Measurements from ENCODE around the gene TMEM208. TPM values are rescaled to one million over a fixed set of nuclear protein-coding genes. Genes with fewer than 3 reads are reported as not detected.

TMEM208 gene
- total and polyA plus RNA-seq, 2 of the 8 experiments (the other 6 are each of a cell fraction or from before 2014, with no cell fraction given) = 37.7 to 100.0 TPM

GRCh38 chr16:67238806-67239470 lies 12.0 kb downstream of the TMEM208 start:
- Histone ChIP-seq H4K5ac (ENCODE audit: insufficient read length, low read depth, low read length) (no peak overlapping the region), H3K9me3 (ENCODE audit: insufficient read depth in 2 of 2, low read depth in 1 of 2, low read length in 1 of 2) (no peaks in the 10 kb centered on the region), H2BK12ac (ENCODE audit: low read depth, low read length) (no peak overlapping the region), H2BK5ac (ENCODE audit: low read depth, low read length) (no peak overlapping the region), H3K79me1 (ENCODE audit: low read depth, low read length) (peaks cover 19% of the 10 kb centered on the region), H3K9ac (replicated peaks in 1 of 4; ENCODE audit: extremely low read depth in 1 of 4, low read depth in 3 of 4, low read length in 3 of 4) (no peak overlapping the region), H3K27ac (ENCODE audit: low read depth, low read length) (no peak overlapping the region), H3K18ac (ENCODE audit: extremely low read depth, low read length) (no peak overlapping the region), H3K36me3 (ENCODE audit: control insufficient read depth in 2 of 4, insufficient read depth in 4 of 4, low read length in 3 of 4) (peaks cover 5 to 16% (median 9%) of the 10 kb centered on the region in 4 experiments; a peak in 5 of 8 replicates), H4K91ac (replicated peaks; ENCODE audit: insufficient read length, low read length) (no peak overlapping the region), H3K56ac (replicated peaks; ENCODE audit: insufficient read length, low read depth, low read length) (no peak overlapping the region), H3K27me3 (replicated peaks in 1 of 4; ENCODE audit: control insufficient read depth in 3 of 4, extremely low read depth in 1 of 4, insufficient read depth in 3 of 4, low read length in 3 of 4) (no peaks in the 10 kb centered on the region), H3K23ac (ENCODE audit: insufficient read length) (no peak overlapping the region), H2BK20ac (ENCODE audit: low read length) (no peak overlapping the region), H3K4me3 (ENCODE audit: extremely low read depth in 1 of 4, insufficient read depth in 2 of 4, low read depth in 3 of 4, low read length in 4 of 4) (no peak overlapping the region), H3K23me2 (ENCODE audit: low read depth, low read length) (no peaks in the 10 kb centered on the region), H2BK15ac (ENCODE audit: low read length) (no peak overlapping the region), H3K4me1 (replicated peaks in 1 of 4; ENCODE audit: control insufficient read depth in 3 of 4, insufficient read depth in 4 of 4, low read length in 3 of 4) (peaks cover 3 to 8% (median 7%) of the 10 kb centered on the region in 4 experiments; a peak in 6 of 7 replicates), H4K20me1 (replicated peaks in 1 of 2; ENCODE audit: control insufficient read depth in 1 of 2, insufficient read depth in 2 of 2, low read length in 2 of 2) (peaks cover 0 to 9% of the 10 kb centered on the region in 2 experiments), H3K79me2 (ENCODE audit: control insufficient read depth in 1 of 2, insufficient read depth in 2 of 2, low read length in 2 of 2) (peaks cover 0 to 8% of the 10 kb centered on the region in 2 experiments; a peak in 2 of 4 replicates), H2AFZ (ENCODE audit: low read length) (no peak overlapping the region), H2BK120ac (replicated peaks; ENCODE audit: low read depth, low read length) (no peak overlapping the region), H3K4ac (replicated peaks; ENCODE audit: insufficient read length, low read depth, low read length) (no peak overlapping the region), H4K8ac (ENCODE audit: extremely low read depth, insufficient read depth, low read length) (no peak overlapping the region), H3K14ac (ENCODE audit: insufficient read length) (no peak overlapping the region), H3K4me2 (ENCODE audit: insufficient read depth in 1 of 2, low read depth in 2 of 2, low read length in 2 of 2) (no peak overlapping the region), H2AK5ac (ENCODE audit: low read depth, low read length) (no peak overlapping the region)
- ChIA-PET POLR2A (ENCODE audit: partially characterized antibody) (interaction anchor here (0.8 to 11.2 kb wide), 5 partner anchors 8 to 189 kb away, joined by 3 to 111 read pairs (median 4); partner anchors contain the start of genes FHOD1, SLC9A5 and TMEM208), CTCF (ENCODE audit: partially characterized antibody) (interaction anchor here (0.7 to 4.6 kb wide), 12 partner anchors 8 to 88 kb away, joined by 3 to 23 read pairs (median 3); partner anchors contain the start of genes EXOC3L1, KCTD19, LRRC36 and NOL3)
- no peak for TF ChIP-seq CEBPB (IDR thresholded peaks at IDR 0.05; ENCODE audit: low read depth, low read length)
- no peak for TF ChIP-seq NANOG (IDR thresholded peaks at IDR 0.05; ENCODE audit: insufficient read depth, low read depth, low read length, poor library complexity, severe bottlenecking)
- no peak for TF ChIP-seq EZH2 (IDR thresholded peaks at IDR 0.05; ENCODE audit: low read depth, low read length, severe bottlenecking)
- no peak for TF ChIP-seq SUZ12 (IDR thresholded peaks at IDR 0.05; ENCODE audit: low read length)
- TF ChIP-seq ASH2L (IDR thresholded peaks at IDR 0.05; ENCODE audit: low read length) = no peak
- no peak for TF ChIP-seq CREB1 (IDR thresholded peaks at IDR 0.05)
- TF ChIP-seq E2F6 (IDR thresholded peaks at IDR 0.05) = no peak
- TF ChIP-seq POLR2A (IDR thresholded peaks at IDR 0.05; ENCODE audit: control extremely low read depth in 1 of 2, low read depth in 2 of 2, low read length in 2 of 2) = no peak
- TF ChIP-seq POLR2AphosphoS5 (IDR thresholded peaks at IDR 0.05; ENCODE audit: low read depth, low read length) = no peak
- DNase-seq (ENCODE audit: low read depth in 1 of 2, low spot score in 2 of 2) (no peak), FAIRE-seq (no peak)
- WGBS, 2 experiments (ENCODE audit: extremely low coverage in 1 of 2, insufficient coverage in 1 of 2, insufficient read length in 1 of 2, insufficient replicate concordance in 2 of 2, low coverage in 1 of 2, low lambda C conversion rate in 2 of 2, missing lambda C conversion rate in 1 of 2) = 86% methylated on average over 9 of the region's 9 CpGs; no CpG with 5 or more reads in 1 of the 2 experiments
